ENCODE data around the gene WNK2.

DNA sequence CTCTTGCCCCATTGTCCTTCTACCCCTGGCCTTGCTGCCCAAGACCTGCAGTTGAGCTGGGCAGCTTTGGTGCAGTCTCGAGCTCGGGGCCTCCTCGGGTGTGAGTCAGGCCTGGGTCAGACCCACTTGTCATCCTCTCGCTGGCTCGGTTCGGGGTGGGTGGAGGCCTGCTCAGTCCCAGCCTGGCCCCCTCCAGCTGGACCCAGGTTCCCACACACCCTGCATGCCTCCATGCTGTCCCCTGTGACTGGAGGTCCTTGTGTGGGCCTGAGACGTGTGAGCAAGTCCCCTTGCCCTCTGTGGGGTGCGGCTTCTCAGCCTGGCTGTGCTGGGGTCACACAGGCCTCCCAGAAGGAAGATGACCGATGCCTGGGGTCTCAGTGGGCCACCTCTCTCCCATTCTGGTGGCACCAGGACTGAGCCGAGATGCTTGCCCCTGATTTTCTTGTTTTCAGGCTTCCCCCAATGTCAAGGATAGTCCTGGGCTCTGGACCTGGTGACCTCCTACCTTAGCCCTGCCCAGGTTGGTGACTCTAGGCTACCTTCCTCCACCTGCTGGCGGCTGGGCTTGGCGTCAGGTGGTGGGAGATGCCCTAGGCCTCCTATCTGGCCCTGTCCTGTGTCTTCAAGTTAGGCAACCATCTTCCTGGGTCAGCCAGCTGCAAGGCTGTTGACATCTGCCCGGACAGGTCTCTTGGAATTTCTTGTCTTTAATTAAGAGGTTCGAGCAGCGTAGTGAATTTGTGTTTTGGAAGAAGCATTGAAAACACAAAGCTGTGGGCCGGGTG is 15.1 kb downstream of the WNK2 start:
- TF ChIP-seq POLR2A (IDR thresholded peaks at IDR 0.05; ENCODE audit: low read depth) (no peak), CTCF (IDR thresholded peaks at IDR 0.05) (no peak)

Data from esophagus muscularis mucosa (tissue), 3 donors.